Activated CD4-positive, alpha-beta T cell treated with anti-CD3 and anti-CD28 coated beads, Interleukin-2, amount 10 ng/mL, durations not matched to agents 24 days and 14 days (primary cell): ENCODE measurements around the gene ZBTB6. TPM values are rescaled to one million over a fixed set of nuclear protein-coding genes. Genes with fewer than 3 reads are reported as not detected.
"Not testable (repeated sequence)": the region's sequence is repeated elsewhere in the genome, so short reads cannot be mapped to it uniquely, and the experiment has no call there.

Source experiments
- DNase-seq: peaks from one replicate; pipeline ENCODE4 v3.0.0; 2022
- H3K27ac Mint-ChIP-seq: one replicate; pipeline ENCODE4 v1.8.0; 2022; ENCODE audit warnings: mild to moderate bottlenecking, mixed read lengths
- H3K27me3 Mint-ChIP-seq: one replicate; pipeline ENCODE4 v1.8.0; 2022; ENCODE audit warnings: mixed read lengths
- H3K36me3 Mint-ChIP-seq: one replicate; pipeline ENCODE4 v1.8.0; 2022; ENCODE audit warnings: low read depth, mild to moderate bottlenecking, mixed read lengths
- H3K4me1 Mint-ChIP-seq: one replicate; pipeline ENCODE4 v1.8.0; 2021; ENCODE audit warnings: mixed read lengths
- H3K4me3 Mint-ChIP-seq: one replicate; pipeline ENCODE4 v1.8.0; 2022; ENCODE audit warnings: mild to moderate bottlenecking, moderate library complexity, mixed read lengths
- H3K9me3 Mint-ChIP-seq: one replicate; pipeline ENCODE4 v1.8.0; 2021; ENCODE audit warnings: mixed read lengths
- intact Hi-C: fragments of 100-400 bp; cut with micrococcal nuclease; formaldehyde crosslinking; loops from one replicate; pipeline ENCODE4 v1.15.1; 2023
- total RNA-seq: library from RNA; stranded (reverse); gene quantifications from 2 replicates; pipeline ENCODE4 v1.2.3, GENCODE V29; 2022

ZBTB6 gene
- total RNA-seq, 1 donor from 2014 or later, result 10.7 TPM

DNA sequence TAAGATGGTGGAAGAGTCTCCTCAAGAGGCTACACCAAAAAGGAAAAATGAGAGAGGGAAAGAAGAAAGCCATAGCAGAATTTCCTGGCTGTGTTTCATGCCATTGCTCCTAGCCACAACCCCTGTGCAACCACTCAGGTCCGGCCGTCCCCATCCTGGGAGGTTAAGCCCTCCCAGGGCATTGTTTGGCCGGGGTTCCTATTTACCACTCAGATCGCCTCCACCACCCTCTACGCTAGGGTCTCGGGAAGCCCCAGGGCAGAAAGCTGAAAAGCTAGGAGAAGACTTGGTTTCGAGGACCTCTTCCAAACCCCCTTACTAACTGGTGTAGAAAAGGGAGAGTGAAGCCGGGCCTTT lies 8.7 kb downstream of the ZBTB6 start:
- no peaks in the 10 kb centered on the region for H3K27me3 Mint-ChIP-seq
- H3K36me3 Mint-ChIP-seq, result peaks cover 12% of the 10 kb centered on the region
- peak overlapping the region; percentile 95 for H3K4me3 Mint-ChIP-seq
- intact Hi-C loops, result no loop called here
- peak; percentile 80 for DNase-seq
- H3K4me1 Mint-ChIP-seq, result peaks cover 21% of the 10 kb centered on the region
- peaks cover 3% of the 10 kb centered on the region for H3K9me3 Mint-ChIP-seq
- H3K27ac Mint-ChIP-seq, result peak overlapping the region; percentile 95

DNA sequence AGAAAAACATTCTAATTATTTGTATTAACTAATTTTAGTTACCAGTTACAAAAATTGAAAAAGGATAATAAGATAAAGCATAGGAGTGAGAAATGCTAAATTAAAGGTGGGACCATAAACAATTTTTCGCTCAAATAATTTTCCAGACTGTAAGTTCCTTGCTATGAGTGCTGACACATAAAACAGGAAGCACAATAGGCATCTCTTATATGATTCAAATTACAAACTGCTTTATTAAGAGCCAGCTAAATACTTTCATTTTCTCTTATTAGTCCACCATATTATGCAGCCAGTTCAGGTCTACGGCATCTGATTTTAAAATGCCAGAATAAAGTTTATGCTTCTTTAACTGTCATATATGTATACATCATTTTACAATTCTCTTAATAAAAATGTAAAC lies 12.3 kb downstream of the ZBTB6 start:
- H3K36me3 Mint-ChIP-seq, result peaks cover 10% of the 10 kb centered on the region
- no peak for DNase-seq
- no peaks in the 10 kb centered on the region for H3K27me3 Mint-ChIP-seq
- H3K4me3 Mint-ChIP-seq, result peak overlapping the region; percentile 35
- H3K4me1 Mint-ChIP-seq, result peaks cover 26% of the 10 kb centered on the region
- intact Hi-C loops, result no loop called here
- H3K9me3 Mint-ChIP-seq, result peaks cover 3% of the 10 kb centered on the region
- H3K27ac Mint-ChIP-seq, result peak overlapping the region; percentile 34

DNA sequence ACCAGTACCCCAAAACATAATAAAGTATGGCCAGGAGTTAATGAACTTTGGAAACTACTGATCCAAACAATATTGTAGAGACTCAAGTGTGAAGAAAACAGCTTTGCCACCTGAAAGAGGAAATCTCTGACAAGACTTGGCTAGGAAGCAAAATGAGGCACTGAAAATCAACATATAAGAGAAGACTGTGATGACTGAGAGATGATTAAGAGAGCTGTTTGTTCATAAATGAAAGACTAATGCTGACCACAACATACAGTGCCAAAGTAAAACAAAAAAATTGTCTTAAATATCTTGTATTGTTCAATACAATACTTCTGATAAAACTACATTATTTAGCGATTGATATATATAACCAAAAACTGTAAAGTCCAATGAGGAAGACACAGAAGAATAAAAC lies 15.2 kb downstream of the ZBTB6 start:
- no peak overlapping the region for H3K27ac Mint-ChIP-seq
- H3K27me3 Mint-ChIP-seq, result no peaks in the 10 kb centered on the region
- no peak overlapping the region for H3K4me3 Mint-ChIP-seq
- no peak for DNase-seq
- H3K4me1 Mint-ChIP-seq, result peaks cover 18% of the 10 kb centered on the region
- intact Hi-C loops, result no loop called here
- H3K36me3 Mint-ChIP-seq, result peaks cover 15% of the 10 kb centered on the region
- no peaks in the 10 kb centered on the region for H3K9me3 Mint-ChIP-seq

DNA sequence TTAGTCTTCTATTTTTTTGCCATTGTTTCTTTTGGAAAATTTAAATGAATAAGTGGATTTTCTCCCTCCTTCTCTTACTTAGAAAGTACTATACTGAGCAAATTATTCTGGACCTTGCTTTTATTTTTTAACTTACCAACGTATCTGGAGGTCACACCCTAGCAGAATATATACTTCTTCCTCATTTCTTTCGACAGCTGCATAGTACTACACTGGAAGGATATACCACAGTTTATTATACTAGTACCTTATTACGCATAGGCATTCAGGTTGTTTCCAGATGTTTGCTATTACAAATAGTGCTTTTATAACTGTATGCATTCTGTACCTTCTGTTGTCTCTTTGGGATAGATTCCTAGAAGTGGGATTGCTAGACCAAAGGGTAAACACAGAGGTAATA lies 24.6 kb downstream of the ZBTB6 start:
- H3K27ac Mint-ChIP-seq, result no peak overlapping the region
- peak; percentile 4 for DNase-seq
- no peaks in the 10 kb centered on the region for H3K27me3 Mint-ChIP-seq
- H3K4me1 Mint-ChIP-seq, result peaks cover 2% of the 10 kb centered on the region
- no peak overlapping the region for H3K4me3 Mint-ChIP-seq
- no peaks in the 10 kb centered on the region for H3K9me3 Mint-ChIP-seq
- intact Hi-C loops, result no loop called here
- peaks cover 39% of the 10 kb centered on the region for H3K36me3 Mint-ChIP-seq

DNA sequence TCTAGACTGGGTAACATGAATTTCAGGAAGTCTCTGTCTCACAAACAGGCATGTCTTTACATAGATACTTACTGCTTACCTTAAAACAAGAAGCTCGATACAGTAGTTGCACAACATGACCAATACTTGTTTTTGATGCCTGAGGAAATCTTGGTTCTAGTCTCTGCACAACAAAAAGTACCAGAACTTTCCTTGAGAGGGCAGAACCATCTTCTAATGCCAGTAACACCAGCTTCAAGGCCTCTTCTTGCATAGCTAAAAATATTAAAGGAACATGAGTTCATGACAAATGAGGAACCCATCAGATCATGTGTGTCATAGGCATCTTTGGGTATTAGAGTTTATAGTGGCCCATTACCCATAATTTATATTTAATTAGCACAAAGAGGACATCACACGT lies 30.0 kb downstream of the ZBTB6 start:
- H3K4me3 Mint-ChIP-seq, result no peak overlapping the region
- no peak overlapping the region for H3K27ac Mint-ChIP-seq
- no peaks in the 10 kb centered on the region for H3K27me3 Mint-ChIP-seq
- no peaks in the 10 kb centered on the region for H3K9me3 Mint-ChIP-seq
- DNase-seq, result peak; percentile 33
- peaks cover 41% of the 10 kb centered on the region for H3K36me3 Mint-ChIP-seq
- intact Hi-C loops, result no loop called here
- peaks cover 5% of the 10 kb centered on the region for H3K4me1 Mint-ChIP-seq

DNA sequence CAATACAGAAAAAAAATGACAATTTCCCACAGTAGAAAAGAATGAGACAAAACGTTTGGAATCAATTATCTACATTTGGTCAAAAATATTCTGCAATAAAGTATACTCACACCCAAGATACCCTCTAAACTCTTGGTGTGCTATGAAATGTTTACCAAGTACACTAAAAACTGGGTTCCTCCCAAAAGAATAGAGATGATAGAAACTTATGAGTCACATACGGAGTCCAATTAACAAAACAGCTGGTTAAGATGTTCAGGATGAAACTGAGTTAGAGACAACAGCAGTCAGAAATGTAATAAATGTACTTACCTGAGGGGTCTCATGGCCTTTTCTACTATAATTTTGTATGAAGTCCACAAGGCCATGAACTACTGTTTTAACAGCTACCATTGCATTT lies 33.7 kb downstream of the ZBTB6 start:
- no peaks in the 10 kb centered on the region for H3K9me3 Mint-ChIP-seq
- H3K27ac Mint-ChIP-seq, result no peak overlapping the region
- H3K36me3 Mint-ChIP-seq, result peaks cover 57% of the 10 kb centered on the region
- intact Hi-C loops, result no loop called here
- DNase-seq, result no peak
- no peaks in the 10 kb centered on the region for H3K27me3 Mint-ChIP-seq
- no peak overlapping the region for H3K4me3 Mint-ChIP-seq
- peaks cover 9% of the 10 kb centered on the region for H3K4me1 Mint-ChIP-seq

DNA sequence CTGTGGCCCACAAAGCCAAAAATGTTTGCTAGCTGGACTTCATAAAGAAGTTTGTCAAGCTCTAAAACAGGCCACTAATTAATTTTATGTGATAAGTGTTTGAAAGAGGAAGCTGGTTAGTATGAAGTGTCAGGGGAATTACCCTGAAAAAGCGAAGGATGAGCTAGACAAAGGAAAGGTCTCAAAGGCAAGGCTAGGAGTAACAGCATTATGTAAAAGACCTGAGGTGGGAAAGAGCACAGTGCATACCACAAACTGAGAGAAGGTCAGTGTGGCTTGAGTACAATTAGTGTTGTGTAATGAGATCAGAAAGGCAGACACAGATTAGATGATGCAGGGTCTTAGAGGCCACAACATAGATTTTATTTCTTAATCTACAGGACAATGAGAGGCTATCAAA lies 37.6 kb downstream of the ZBTB6 start:
- Mint-ChIP-seq H3K27ac (peak overlapping the region; percentile 6), H3K27me3 (no peaks in the 10 kb centered on the region), H3K4me3 (no peak overlapping the region), H3K4me1 (peaks cover 4% of the 10 kb centered on the region), H3K36me3 (peaks cover 55% of the 10 kb centered on the region), H3K9me3 (no peaks in the 10 kb centered on the region)
- DNase-seq, result no peak
- intact Hi-C loops, result no loop called here

DNA sequence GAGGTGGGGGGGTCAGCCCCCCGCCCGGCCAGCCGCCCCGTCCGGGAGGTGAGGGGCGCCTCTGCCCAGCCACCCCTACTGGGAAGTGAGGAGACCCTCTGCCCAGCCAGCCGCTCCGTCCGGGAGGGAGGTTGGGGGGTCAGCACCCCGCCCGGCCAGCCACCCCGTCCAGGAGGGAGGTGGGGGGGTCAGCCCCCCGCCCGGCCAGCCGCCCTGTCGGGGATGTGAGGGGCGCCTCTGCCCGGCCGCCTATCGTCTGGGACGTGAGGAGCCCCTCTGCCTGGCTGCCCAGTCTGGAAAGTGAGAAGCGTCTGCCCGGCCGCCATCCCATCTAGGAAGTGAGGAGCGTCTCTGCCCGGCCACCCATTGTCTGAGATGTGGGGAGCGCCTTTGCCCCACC lies 45.8 kb downstream of the ZBTB6 start:
- H3K4me1 Mint-ChIP-seq, H3K4me3 Mint-ChIP-seq, DNase-seq, H3K9me3 Mint-ChIP-seq, intact Hi-C loops, H3K27me3 Mint-ChIP-seq, H3K27ac Mint-ChIP-seq: not testable (repeated sequence)
- H3K36me3 Mint-ChIP-seq, result peaks cover 38% of the 10 kb centered on the region

DNA sequence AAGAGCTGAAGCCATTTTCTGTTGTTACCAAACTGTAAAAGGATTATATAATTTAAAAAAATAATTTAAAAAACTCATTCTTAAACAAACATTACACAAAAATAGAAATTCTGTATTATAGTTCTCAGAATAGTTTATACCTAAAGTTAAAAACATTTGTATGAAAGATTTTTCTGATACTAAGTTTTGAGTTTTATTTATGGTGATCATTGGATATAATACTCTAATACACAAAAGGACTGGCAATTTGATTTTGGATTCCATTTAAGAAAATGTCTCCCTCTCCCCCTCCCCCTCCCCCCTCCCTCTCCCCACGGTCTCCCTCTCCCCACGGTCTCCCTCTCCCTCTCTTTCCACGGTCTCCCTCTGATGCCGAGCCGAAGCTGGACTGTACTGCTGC lies 47.0 kb downstream of the ZBTB6 start:
- H3K36me3 Mint-ChIP-seq, result peaks cover 38% of the 10 kb centered on the region
- no peaks in the 10 kb centered on the region for H3K27me3 Mint-ChIP-seq

DNA sequence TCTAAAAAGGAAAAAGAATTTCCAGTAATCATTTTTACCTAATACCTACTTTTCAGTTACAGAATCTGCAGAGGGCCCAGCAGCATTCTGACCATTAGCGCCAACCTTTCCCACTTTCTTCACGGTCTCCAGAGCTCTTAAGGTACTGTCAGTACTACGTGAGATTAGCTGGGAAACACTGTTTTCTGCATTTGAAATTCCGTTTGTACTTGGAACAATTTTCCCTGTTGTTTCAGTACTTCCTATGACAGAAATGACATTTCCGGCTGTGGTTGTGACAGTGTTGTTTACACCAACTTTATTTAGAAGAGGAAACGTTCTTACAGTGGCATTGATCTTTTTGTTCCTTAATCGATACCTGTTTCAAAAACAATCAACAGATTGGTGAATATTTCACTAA lies 47.8 kb downstream of the ZBTB6 start:
- intact Hi-C loops, result no loop called here
- Mint-ChIP-seq H3K4me1 (peaks cover 2% of the 10 kb centered on the region), H3K27ac (no peak overlapping the region), H3K4me3 (no peak overlapping the region), H3K27me3 (no peaks in the 10 kb centered on the region), H3K9me3 (no peaks in the 10 kb centered on the region), H3K36me3 (peaks cover 32% of the 10 kb centered on the region)
- no peak for DNase-seq

More for the DNA sequence above, 47.0 kb downstream of the ZBTB6 start:
- H3K9me3 Mint-ChIP-seq, result no peaks in the 10 kb centered on the region
- intact Hi-C loops, result no loop called here
- no peak overlapping the region for H3K4me3 Mint-ChIP-seq
- no peak overlapping the region for H3K27ac Mint-ChIP-seq
- H3K4me1 Mint-ChIP-seq, result peaks cover 2% of the 10 kb centered on the region
- DNase-seq, result no peak

DNA sequence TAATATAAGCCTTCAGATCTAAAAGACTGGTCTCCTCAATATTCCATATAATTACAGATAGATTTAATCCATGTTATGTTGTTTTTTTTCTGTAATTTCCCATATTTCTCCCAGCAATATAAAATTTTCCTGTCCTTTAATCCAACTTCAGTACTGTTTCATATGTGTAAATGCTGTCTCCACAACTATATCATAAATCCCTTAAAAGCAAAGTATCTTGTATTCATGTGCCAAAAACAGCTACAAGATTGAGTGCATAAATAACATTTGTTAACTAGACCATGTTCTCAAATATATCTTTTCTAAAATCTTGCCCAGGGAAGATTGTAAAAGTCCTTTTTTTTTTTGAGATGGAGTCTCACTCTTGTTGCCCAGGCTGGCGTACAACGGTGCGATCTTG lies 49.7 kb downstream of the ZBTB6 start:
- no peak overlapping the region for H3K27ac Mint-ChIP-seq
- H3K9me3 Mint-ChIP-seq, result no peaks in the 10 kb centered on the region
- DNase-seq, result no peak
- H3K4me3 Mint-ChIP-seq, result no peak overlapping the region
- peaks cover 29% of the 10 kb centered on the region for H3K36me3 Mint-ChIP-seq
- no peaks in the 10 kb centered on the region for H3K27me3 Mint-ChIP-seq
- intact Hi-C loops, result no loop called here
- peaks cover 4% of the 10 kb centered on the region for H3K4me1 Mint-ChIP-seq

DNA sequence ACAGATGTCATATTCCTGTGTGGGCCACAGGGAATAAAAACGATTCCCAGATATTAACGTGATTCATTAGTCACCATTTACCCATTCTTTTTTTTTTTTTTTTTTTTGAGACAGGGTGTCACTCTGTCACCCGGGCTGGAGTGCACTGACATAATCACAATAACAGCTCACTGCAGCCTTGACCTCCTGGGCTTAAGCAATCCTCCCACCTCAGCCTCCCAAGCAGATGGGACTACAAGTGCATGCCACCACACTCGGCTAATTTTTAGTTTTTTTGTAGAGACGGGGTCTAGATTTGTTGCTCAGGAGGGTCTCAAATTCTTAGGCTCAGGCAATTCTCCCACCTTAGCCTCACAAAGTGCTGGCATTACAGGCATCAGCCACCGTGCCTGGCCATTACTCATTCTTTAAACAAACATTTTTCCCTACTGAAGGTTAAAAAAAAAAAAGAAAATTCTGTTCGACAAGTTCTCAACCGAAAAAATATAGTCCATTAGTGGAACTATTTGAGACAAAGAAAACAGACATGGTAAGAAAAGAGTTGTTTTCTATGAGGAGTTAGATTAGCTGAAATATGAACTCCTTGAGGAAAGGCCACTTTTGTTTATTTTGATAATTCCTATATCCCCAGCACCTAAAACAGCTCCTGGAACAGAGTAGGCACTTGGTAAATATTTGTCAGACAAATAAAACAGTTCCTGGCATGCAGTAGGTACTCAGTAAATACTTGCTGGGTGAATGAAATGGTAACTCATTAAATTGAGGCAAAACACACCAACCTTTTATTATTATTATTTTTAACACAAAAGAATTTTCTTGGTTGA lies 52.6 kb downstream of the ZBTB6 start:
- DNase-seq, result no peak
- intact Hi-C loops, result no loop called here
- H3K4me3 Mint-ChIP-seq, result no peak overlapping the region
- H3K27me3 Mint-ChIP-seq, result no peaks in the 10 kb centered on the region
- H3K36me3 Mint-ChIP-seq, result peaks cover 48% of the 10 kb centered on the region
- H3K4me1 Mint-ChIP-seq, result peaks cover 4% of the 10 kb centered on the region
- no peak overlapping the region for H3K27ac Mint-ChIP-seq
- H3K9me3 Mint-ChIP-seq, result no peaks in the 10 kb centered on the region
